Kidney (tissue), 14 donors: Measurements from ENCODE around the gene DPH5. TPM values are rescaled to one million over a fixed set of nuclear protein-coding genes. Genes with fewer than 3 reads are reported as not detected.
"Not testable (repeated sequence)": the region's sequence is repeated elsewhere in the genome, so short reads cannot be mapped to it uniquely, and the experiment has no call there.

Source experiments
- DNase-seq, 5 donors: peaks; one replicate each; pipeline ENCODE4 v3.0.0-alpha.2; 2013 to 2020
- FAIRE-seq: peaks from 2 replicates; lab custom pipeline; 2012; peaks lifted over from hg19 to GRCh38; lab: Jason Lieb, UNC
- H3K27ac ChIP-seq, 2 donors: one replicate each; pipeline ENCODE4 v1.7.0; 2013; ENCODE audit warnings: low read depth in 2 of 2, low read length in 2 of 2, inconsistent platforms in 1 of 2
- H3K27me3 ChIP-seq: one replicate; pipeline ENCODE4 v1.7.1; 2013; ENCODE audit warnings: low read length, inconsistent platforms; ENCODE audit not compliant: control insufficient read depth, insufficient read depth
- H3K36me3 ChIP-seq, 3 donors: one replicate each; pipeline versions ENCODE4 v1.7.0 to v1.7.1; 2013; ENCODE audit warnings: low read length in 3 of 3, control low read depth in 1 of 3, inconsistent platforms in 1 of 3; ENCODE audit not compliant: insufficient read depth in 3 of 3, control insufficient read depth in 2 of 3
- H3K4me1 ChIP-seq, 3 donors: one replicate each; pipeline versions ENCODE4 v1.7.0 to v1.7.1; 2013; ENCODE audit warnings: low read length in 3 of 3, inconsistent platforms in 1 of 3, low read depth in 1 of 3; ENCODE audit not compliant: control insufficient read depth in 2 of 3, insufficient read depth in 2 of 3
- H3K4me3 ChIP-seq, 3 donors: one replicate each; pipeline versions ENCODE4 v1.7.0 to v1.8.1; 2013; ENCODE audit warnings: low read length in 3 of 3, control low read depth in 1 of 3, inconsistent platforms in 1 of 3
- H3K9ac ChIP-seq, 3 donors: one replicate each; pipeline versions ENCODE4 v1.7.0 to v1.7.1; 2013; ENCODE audit warnings: low read length in 3 of 3, control low read depth in 1 of 3, inconsistent platforms in 1 of 3
- H3K9me3 ChIP-seq, 3 donors: one replicate each; pipeline versions ENCODE4 v1.7.0 to v1.7.1; 2013; ENCODE audit warnings: low read length in 3 of 3, control low read depth in 1 of 3, inconsistent platforms in 1 of 3; ENCODE audit not compliant: control insufficient read depth in 2 of 3, insufficient read depth in 1 of 3
- CTCF ChIP-seq: IDR thresholded peaks from 3 replicates; pipeline ENCODE4 v1.5.1; 2012; ENCODE audit warnings: mild to moderate bottlenecking, moderate library complexity, borderline replicate concordance; ENCODE audit not compliant: insufficient read depth; ENCODE audit errors: extremely low read depth
- intact Hi-C: fragments of 100-400 bp; cut with DNase I; formaldehyde crosslinking; loops from one replicate; pipeline ENCODE4 v1.11.1; 2022
- polyA plus RNA-seq: library from polyadenylated mRNA; stranded (reverse); fragments of 350-450 nt; fragmentation: Illumina TruSeq; extraction: RNeasy Lipid Tissue Mini Kit (QIAGEN cat#74804); gene quantifications from one replicate; pipeline ENCODE4 v1.2.3, GENCODE V29; 2014; ENCODE audit warnings: low read depth, low replicate concordance; ENCODE audit not compliant: insufficient read depth
- total RNA-seq: library from RNA; stranded (reverse); fragmentation: NEBNext Ultra II Directional; extraction: Animal tissue kit (Norgen Biotek cat#: 25700); gene quantifications from one replicate; pipeline ENCODE4 v1.2.1, GENCODE V29; 2021
- donor health status: control.
- donor health status: control.
- donor health status: control.
- donor health status: control.
- donor health status: control.
- donor health status: DM: yes; HTN: yes; CAD: no.
- donor health status: Normal renal cell carcinoma (clear cell type).

Gene DPH5
- total and polyA plus RNA-seq, 2 donors from 2014 or later, result 19.7 to 44.9 TPM

GRCh38 chr1:100953960-100954730 is 71.4 kb downstream of the DPH5 start:
- TF ChIP-seq CTCF, result no peak
- peaks cover 0 to 6% (median 3%) of the 10 kb centered on the region in 3 donors for H3K4me1 ChIP-seq
- H3K9ac ChIP-seq, result no peak overlapping the region
- no peaks in the 10 kb centered on the region for H3K27me3 ChIP-seq
- H3K9me3 ChIP-seq, result no peaks in the 10 kb centered on the region
- no peak overlapping the region for H3K27ac ChIP-seq
- no peak overlapping the region for H3K4me3 ChIP-seq
- H3K36me3 ChIP-seq, result peaks cover 0 to 7% (median 3%) of the 10 kb centered on the region in 3 donors
- DNase-seq (no peak), FAIRE-seq (no peak)
- intact Hi-C loops, result no loop called here

DNA sequence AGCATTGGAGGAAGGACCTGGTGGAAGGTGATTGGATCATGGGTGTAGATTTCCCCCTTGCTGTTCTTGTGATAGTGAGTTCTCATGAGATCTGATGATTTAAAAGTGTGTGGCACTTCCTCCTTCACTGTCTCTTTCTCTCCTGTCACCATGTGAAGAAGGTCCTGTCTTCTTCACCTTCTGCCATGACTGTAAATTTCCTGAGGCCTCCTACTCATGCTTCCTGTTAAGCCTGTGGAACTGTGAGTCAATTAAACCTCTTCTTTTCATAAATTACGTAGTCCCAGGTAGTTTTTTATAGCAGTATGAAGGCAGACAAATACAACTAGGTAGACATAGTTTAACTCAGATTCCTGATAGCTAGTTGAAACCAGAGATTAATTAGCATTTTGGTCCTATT is 72.6 kb downstream of the DPH5 start:
- H3K9me3 ChIP-seq, intact Hi-C loops, H3K27ac ChIP-seq, H3K4me1 ChIP-seq, DNase-seq, H3K27me3 ChIP-seq, H3K9ac ChIP-seq, H3K4me3 ChIP-seq, FAIRE-seq, H3K36me3 ChIP-seq: not testable (repeated sequence)

DNA sequence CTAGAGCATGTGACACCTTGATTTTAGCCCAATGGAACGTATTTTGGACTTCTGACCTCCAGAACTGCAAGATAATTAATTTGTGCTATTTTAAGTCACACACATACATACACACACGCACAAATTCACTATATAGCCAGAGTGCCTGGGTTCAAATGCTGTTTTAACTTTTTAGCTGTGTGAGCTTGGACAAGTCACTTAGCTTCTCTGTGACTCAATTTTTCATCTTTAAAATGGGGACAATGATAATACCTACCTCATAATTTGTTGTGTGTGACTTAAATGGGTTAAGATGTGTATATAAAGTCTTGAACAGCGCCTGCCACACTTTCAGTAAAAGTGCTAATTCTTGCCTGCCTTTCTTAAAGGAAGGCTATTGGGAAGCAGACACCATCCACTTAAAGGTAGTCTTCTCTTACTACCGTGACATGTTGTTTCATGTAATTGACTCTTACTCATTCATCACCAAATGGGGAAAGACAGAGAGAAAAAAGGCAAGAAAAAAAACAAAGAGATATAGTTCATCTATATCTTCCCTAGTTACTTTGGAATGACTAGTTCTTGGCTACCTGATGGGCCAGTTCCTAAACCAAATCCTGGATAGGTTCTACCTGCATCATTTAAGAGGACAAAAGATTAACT is 73.4 kb downstream of the DPH5 start:
- Histone ChIP-seq H3K4me3 (no peak overlapping the region), H3K9ac (no peak overlapping the region), H3K36me3 (peaks cover 0 to 7% (median 3%) of the 10 kb centered on the region in 3 donors), H3K4me1 (peaks cover 0 to 6% (median 3%) of the 10 kb centered on the region in 3 donors), H3K27me3 (no peaks in the 10 kb centered on the region), H3K9me3 (no peaks in the 10 kb centered on the region), H3K27ac (no peak overlapping the region)
- no peak for TF ChIP-seq CTCF
- intact Hi-C loops, result no loop called here
- DNase-seq (no peak), FAIRE-seq (no peak)

- no peak overlapping the region for H3K4me3 ChIP-seq
- DNase-seq (peak in 4 of 5 donors; percentile 48 to 86 (median 74)), FAIRE-seq (no peak)
- intact Hi-C loops, result no loop called here
- H3K9me3 ChIP-seq, result no peaks in the 10 kb centered on the region
- peaks cover 0 to 7% (median 3%) of the 10 kb centered on the region in 3 donors for H3K36me3 ChIP-seq
- H3K27me3 ChIP-seq, result no peaks in the 10 kb centered on the region
- no peak overlapping the region for H3K27ac ChIP-seq
- H3K9ac ChIP-seq, result no peak overlapping the region
- TF ChIP-seq CTCF, result no peak
- H3K4me1 ChIP-seq, result peaks cover 0 to 6% (median 3%) of the 10 kb centered on the region in 3 donors
Measured at GRCh38 chr1:100950781-100951180, 74.8 kb downstream of the DPH5 start.
